ENCODE results near the gene TLE1.

TLE1 gene

DNA sequence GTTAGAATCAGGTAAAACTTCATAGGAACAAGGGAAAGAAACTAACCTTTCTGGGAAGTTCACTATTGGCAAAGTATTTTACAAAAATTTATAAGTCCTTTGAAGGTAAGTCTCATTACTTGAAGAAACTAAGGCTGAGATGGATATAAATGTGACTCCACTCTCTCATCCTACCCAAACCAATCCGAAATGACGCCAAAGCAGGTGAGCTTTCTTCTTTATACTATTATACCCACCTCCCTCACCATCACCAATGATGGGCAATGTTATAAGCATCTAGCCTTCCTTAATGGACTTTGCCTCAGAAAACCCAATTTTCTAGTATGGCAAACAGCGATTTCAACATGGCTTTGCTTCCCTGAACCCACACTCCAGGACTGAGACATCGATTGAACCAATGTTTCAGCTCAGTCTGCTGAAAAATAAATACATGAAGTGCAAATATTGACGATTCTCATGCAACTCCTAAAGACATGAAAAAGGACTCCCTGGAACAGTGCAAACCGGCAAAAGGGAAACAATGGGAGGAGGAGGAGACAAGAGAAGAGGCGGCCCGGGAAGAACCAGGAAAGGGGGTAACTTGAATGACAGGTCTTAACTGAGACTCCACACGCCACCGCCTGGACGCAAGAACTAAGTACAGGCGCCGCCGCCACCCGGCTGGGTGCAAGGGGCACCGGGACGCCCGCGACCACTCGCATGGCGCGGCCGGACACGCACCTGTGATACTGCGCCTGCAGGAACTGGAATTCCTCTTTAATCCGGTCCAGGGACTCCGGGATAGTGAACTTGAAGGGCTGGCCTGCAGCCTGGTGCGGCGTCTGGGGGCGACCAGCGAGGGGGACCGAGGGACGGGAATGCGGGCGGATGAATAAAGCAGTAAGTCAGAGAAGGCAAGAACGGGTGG is 2.5 kb downstream of the TLE1 start:
- Histone ChIP-seq H4K8ac (ENCODE audit: low read length) (no peak overlapping the region), H2BK12ac (ENCODE audit: low read length in 2 of 2) (peak overlapping the region in 1 of 2 experiments; percentile 37), H3K27ac (ENCODE audit: low read length, poor library complexity, severe bottlenecking) (no peak overlapping the region), H3K79me1 (replicated peaks; ENCODE audit: low read length, poor library complexity, severe bottlenecking) (peaks cover 5% of the 10 kb centered on the region), H2AFZ (ENCODE audit: low read depth, low read length) (peak overlapping the region; percentile 19), H3K14ac (ENCODE audit: low read length in 2 of 2) (no peak overlapping the region), H3K9me3 (ENCODE audit: control insufficient read depth, low read length) (no peaks in the 10 kb centered on the region), H4K91ac (ENCODE audit: low read length) (no peak overlapping the region), H2BK5ac (ENCODE audit: low read depth, low read length, poor library complexity, severe bottlenecking) (peak overlapping the region; percentile 10), H2AK5ac (ENCODE audit: low read length, severe bottlenecking) (no peak overlapping the region), H3K4me2 (ENCODE audit: low read length, poor library complexity, severe bottlenecking) (peak overlapping the region; percentile 97), H3K27me3 (ENCODE audit: control insufficient read depth in 1 of 2, insufficient read depth in 1 of 2, low read length in 2 of 2) (peaks cover 5 to 12% of the 10 kb centered on the region in 2 experiments), H3K4ac (ENCODE audit: low read depth in 1 of 2, low read length in 2 of 2) (peak overlapping the region in 1 of 2 experiments; percentile 89), H3K4me1 (ENCODE audit: control insufficient read depth, insufficient read depth, low read depth, low read length) (peaks cover 7% of the 10 kb centered on the region), H2BK120ac (ENCODE audit: low read depth, low read length) (peak overlapping the region; percentile 29), H3K23ac (ENCODE audit: low read length in 2 of 2) (peak overlapping the region in 1 of 2 experiments; percentile 91), H3K36me3 (ENCODE audit: control insufficient read depth in 1 of 2, insufficient read depth in 2 of 2, low read depth in 1 of 2, low read length in 2 of 2) (peaks cover 0 to 33% of the 10 kb centered on the region in 2 experiments), H2BK15ac (ENCODE audit: low read depth, poor library complexity, severe bottlenecking) (no peak overlapping the region), H3K4me3 (ENCODE audit: insufficient read depth in 1 of 2, low read depth in 1 of 2, low read length in 2 of 2) (peak overlapping the region; percentile 79 to 82), H3K9ac (ENCODE audit: low read length) (peak overlapping the region; percentile 78), H3K18ac (ENCODE audit: low read depth in 1 of 2, low read length in 2 of 2) (peak overlapping the region; percentile 46 to 67)
- 3% methylated on average over 35 of the region's 36 CpGs for whole genome bisulfite sequencing
- peak; percentile 88 for DNase-seq

DNA sequence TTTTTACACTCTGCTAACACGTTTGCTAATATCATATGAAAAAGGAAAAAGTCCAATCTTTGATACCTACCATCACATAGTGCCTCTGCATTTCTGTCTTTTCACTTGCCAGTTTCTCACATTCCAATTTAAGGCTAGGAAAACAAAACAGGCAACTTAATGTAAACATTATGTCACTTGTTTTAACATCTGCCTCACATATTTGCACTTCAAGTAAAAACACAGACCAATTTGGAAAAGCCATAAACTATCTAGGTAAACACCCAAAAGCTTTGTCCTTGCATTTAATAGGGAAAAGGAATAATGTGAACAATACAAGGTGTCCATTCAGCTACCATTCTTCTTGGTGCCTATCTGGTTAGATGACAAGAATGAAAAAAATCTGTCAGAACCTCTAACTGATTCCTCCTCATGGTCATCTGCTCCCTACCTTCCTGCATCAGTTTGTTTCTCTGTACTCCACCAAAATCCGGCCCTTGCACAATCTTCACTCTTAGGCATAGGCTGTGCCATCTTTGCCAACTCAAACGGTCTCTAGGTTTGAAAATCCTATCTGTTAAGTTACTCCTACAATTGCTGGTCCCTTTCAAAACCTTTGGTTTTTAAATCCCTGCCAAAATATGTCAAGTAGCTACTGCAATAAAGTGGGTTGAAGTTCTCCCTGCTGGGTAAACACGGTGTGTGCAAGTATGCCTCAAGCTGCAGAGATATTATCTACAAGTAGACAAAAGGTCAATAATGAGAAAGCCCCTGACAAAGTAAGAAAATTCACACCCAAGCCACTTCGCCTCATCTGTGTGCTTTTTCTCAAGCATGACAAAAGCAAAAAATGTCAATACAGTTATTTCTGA is 3.4 kb downstream of the TLE1 start:
- peak; percentile 48 for DNase-seq
- Histone ChIP-seq H2BK15ac (ENCODE audit: low read depth, poor library complexity, severe bottlenecking) (no peak overlapping the region), H3K14ac (ENCODE audit: low read length in 2 of 2) (no peak overlapping the region), H3K18ac (ENCODE audit: low read depth in 1 of 2, low read length in 2 of 2) (no peak overlapping the region), H2AFZ (ENCODE audit: low read depth, low read length) (no peak overlapping the region), H4K8ac (ENCODE audit: low read length) (no peak overlapping the region), H2BK120ac (ENCODE audit: low read depth, low read length) (no peak overlapping the region), H2AK5ac (ENCODE audit: low read length, severe bottlenecking) (peak overlapping the region; percentile 21), H3K9ac (ENCODE audit: low read length) (peak overlapping the region; percentile 78), H3K4me1 (ENCODE audit: control insufficient read depth, insufficient read depth, low read depth, low read length) (peaks cover 7% of the 10 kb centered on the region), H3K79me1 (replicated peaks; ENCODE audit: low read length, poor library complexity, severe bottlenecking) (peaks cover 9% of the 10 kb centered on the region), H3K36me3 (ENCODE audit: control insufficient read depth in 1 of 2, insufficient read depth in 2 of 2, low read depth in 1 of 2, low read length in 2 of 2) (peaks cover 5 to 38% of the 10 kb centered on the region in 2 experiments), H3K9me3 (ENCODE audit: control insufficient read depth, low read length) (no peaks in the 10 kb centered on the region), H3K27me3 (ENCODE audit: control insufficient read depth in 1 of 2, insufficient read depth in 1 of 2, low read length in 2 of 2) (peaks cover 0 to 5% of the 10 kb centered on the region in 2 experiments), H4K91ac (ENCODE audit: low read length) (no peak overlapping the region), H2BK12ac (ENCODE audit: low read length in 2 of 2) (no peak overlapping the region), H2BK5ac (ENCODE audit: low read depth, low read length, poor library complexity, severe bottlenecking) (no peak overlapping the region), H3K27ac (ENCODE audit: low read length, poor library complexity, severe bottlenecking) (no peak overlapping the region), H3K4me3 (ENCODE audit: insufficient read depth in 1 of 2, low read depth in 1 of 2, low read length in 2 of 2) (peak overlapping the region in 1 of 2 experiments; percentile 79), H3K4me2 (ENCODE audit: low read length, poor library complexity, severe bottlenecking) (peak overlapping the region; percentile 54), H3K4ac (ENCODE audit: low read depth in 1 of 2, low read length in 2 of 2) (peak overlapping the region in 1 of 2 experiments; percentile 28), H3K23ac (ENCODE audit: low read length in 2 of 2) (no peak overlapping the region)
- 51% methylated on average over 3 of the region's 5 CpGs for WGBS

DNA sequence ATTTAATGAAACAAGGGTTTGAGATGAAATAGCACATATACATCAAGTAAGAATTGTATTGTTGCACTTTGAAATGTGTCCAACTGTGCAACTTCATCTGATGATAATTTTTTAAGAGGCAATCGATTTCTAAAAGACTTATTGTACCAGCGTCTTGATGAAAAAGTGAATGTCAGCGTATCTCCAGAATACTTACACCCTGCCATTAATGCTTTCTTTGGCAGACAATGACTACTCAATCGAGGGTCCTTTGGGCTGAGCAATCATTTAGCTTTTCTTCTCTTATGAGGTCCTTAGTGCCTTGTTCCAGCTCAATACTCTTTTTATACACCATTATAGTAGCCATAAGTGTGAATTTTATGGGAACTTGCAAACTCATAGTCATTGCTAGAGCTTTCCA is 4.7 kb downstream of the TLE1 start:
- no peak overlapping the region for H3K9ac ChIP-seq (ENCODE audit: low read length)
- H3K27me3 ChIP-seq (ENCODE audit: control insufficient read depth in 1 of 2, insufficient read depth in 1 of 2, low read length in 2 of 2), result no peaks in the 10 kb centered on the region
- H3K23ac ChIP-seq (ENCODE audit: low read length in 2 of 2), result no peak overlapping the region
- H3K9me3 ChIP-seq (ENCODE audit: control insufficient read depth, low read length), result no peaks in the 10 kb centered on the region
- H3K4me3 ChIP-seq (ENCODE audit: insufficient read depth in 1 of 2, low read depth in 1 of 2, low read length in 2 of 2), result no peak overlapping the region
- DNase-seq, result no peak
- H2AK5ac ChIP-seq (ENCODE audit: low read length, severe bottlenecking), result no peak overlapping the region
- peaks cover 16% of the 10 kb centered on the region for H3K79me1 ChIP-seq (replicated peaks; ENCODE audit: low read length, poor library complexity, severe bottlenecking)
- no peak overlapping the region for H2AFZ ChIP-seq (ENCODE audit: low read depth, low read length)
- H3K4ac ChIP-seq (ENCODE audit: low read depth in 1 of 2, low read length in 2 of 2), result no peak overlapping the region
- no peak overlapping the region for H4K8ac ChIP-seq (ENCODE audit: low read length)
- no peak overlapping the region for H3K4me2 ChIP-seq (ENCODE audit: low read length, poor library complexity, severe bottlenecking)
- no peak overlapping the region for H2BK15ac ChIP-seq (ENCODE audit: low read depth, poor library complexity, severe bottlenecking)
- H2BK12ac ChIP-seq (ENCODE audit: low read length in 2 of 2), result no peak overlapping the region
- no peak overlapping the region for H2BK120ac ChIP-seq (ENCODE audit: low read depth, low read length)
- no peak overlapping the region for H3K27ac ChIP-seq (ENCODE audit: low read length, poor library complexity, severe bottlenecking)
- H3K18ac ChIP-seq (ENCODE audit: low read depth in 1 of 2, low read length in 2 of 2), result no peak overlapping the region
- no peak overlapping the region for H2BK5ac ChIP-seq (ENCODE audit: low read depth, low read length, poor library complexity, severe bottlenecking)
- peaks cover 10 to 50% of the 10 kb centered on the region in 2 experiments for H3K36me3 ChIP-seq (ENCODE audit: control insufficient read depth in 1 of 2, insufficient read depth in 2 of 2, low read depth in 1 of 2, low read length in 2 of 2)
- H3K4me1 ChIP-seq (ENCODE audit: control insufficient read depth, insufficient read depth, low read depth, low read length), result peaks cover 3% of the 10 kb centered on the region
- WGBS, result 88% methylated on average over 4 of the region's 4 CpGs
- no peak overlapping the region for H4K91ac ChIP-seq (ENCODE audit: low read length)
- no peak overlapping the region for H3K14ac ChIP-seq (ENCODE audit: low read length in 2 of 2)

DNA sequence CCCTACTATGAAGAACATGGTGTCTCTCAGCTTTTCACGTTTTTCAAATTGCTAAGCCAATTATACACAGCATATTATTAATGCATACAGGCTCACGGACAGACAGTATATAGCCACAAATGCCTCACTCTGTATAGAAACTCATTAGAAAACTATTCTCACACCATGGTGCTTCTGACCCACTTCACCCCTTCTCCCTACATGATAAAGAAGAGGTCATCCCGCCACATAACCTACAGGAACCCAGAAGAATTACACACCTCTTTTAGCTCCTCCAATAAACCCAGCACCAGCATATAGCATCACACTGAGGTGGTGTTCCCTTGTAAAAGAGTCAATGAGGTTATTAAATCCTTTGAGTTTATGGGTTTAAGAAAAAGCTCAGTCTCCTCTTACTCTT is 5.6 kb downstream of the TLE1 start:
- Histone ChIP-seq H2AFZ (ENCODE audit: low read depth, low read length) (no peak overlapping the region), H2BK15ac (ENCODE audit: low read depth, poor library complexity, severe bottlenecking) (no peak overlapping the region), H3K4me3 (ENCODE audit: insufficient read depth in 1 of 2, low read depth in 1 of 2, low read length in 2 of 2) (no peak overlapping the region), H3K4me2 (ENCODE audit: low read length, poor library complexity, severe bottlenecking) (no peak overlapping the region), H3K14ac (ENCODE audit: low read length in 2 of 2) (no peak overlapping the region), H3K27ac (ENCODE audit: low read length, poor library complexity, severe bottlenecking) (no peak overlapping the region), H3K4ac (ENCODE audit: low read depth in 1 of 2, low read length in 2 of 2) (no peak overlapping the region), H2BK12ac (ENCODE audit: low read length in 2 of 2) (no peak overlapping the region), H4K91ac (ENCODE audit: low read length) (no peak overlapping the region), H3K36me3 (ENCODE audit: control insufficient read depth in 1 of 2, insufficient read depth in 2 of 2, low read depth in 1 of 2, low read length in 2 of 2) (peaks cover 10 to 54% of the 10 kb centered on the region in 2 experiments), H3K18ac (ENCODE audit: low read depth in 1 of 2, low read length in 2 of 2) (no peak overlapping the region), H3K9ac (ENCODE audit: low read length) (no peak overlapping the region), H4K8ac (ENCODE audit: low read length) (no peak overlapping the region), H3K27me3 (ENCODE audit: control insufficient read depth in 1 of 2, insufficient read depth in 1 of 2, low read length in 2 of 2) (no peaks in the 10 kb centered on the region), H3K23ac (ENCODE audit: low read length in 2 of 2) (no peak overlapping the region), H3K4me1 (ENCODE audit: control insufficient read depth, insufficient read depth, low read depth, low read length) (peaks cover 2% of the 10 kb centered on the region), H2BK5ac (ENCODE audit: low read depth, low read length, poor library complexity, severe bottlenecking) (no peak overlapping the region), H2BK120ac (ENCODE audit: low read depth, low read length) (no peak overlapping the region), H2AK5ac (ENCODE audit: low read length, severe bottlenecking) (no peak overlapping the region), H3K9me3 (ENCODE audit: control insufficient read depth, low read length) (no peaks in the 10 kb centered on the region), H3K79me1 (replicated peaks; ENCODE audit: low read length, poor library complexity, severe bottlenecking) (peaks cover 16% of the 10 kb centered on the region)
- WGBS, result 90% methylated on average over 3 of the region's 3 CpGs
- DNase-seq, result no peak

Measured in mesenchymal stem cell (in vitro differentiated cells and primary cell).